ENCODE results near the gene ATP2C2.

The ATP2C2 gene

DNA sequence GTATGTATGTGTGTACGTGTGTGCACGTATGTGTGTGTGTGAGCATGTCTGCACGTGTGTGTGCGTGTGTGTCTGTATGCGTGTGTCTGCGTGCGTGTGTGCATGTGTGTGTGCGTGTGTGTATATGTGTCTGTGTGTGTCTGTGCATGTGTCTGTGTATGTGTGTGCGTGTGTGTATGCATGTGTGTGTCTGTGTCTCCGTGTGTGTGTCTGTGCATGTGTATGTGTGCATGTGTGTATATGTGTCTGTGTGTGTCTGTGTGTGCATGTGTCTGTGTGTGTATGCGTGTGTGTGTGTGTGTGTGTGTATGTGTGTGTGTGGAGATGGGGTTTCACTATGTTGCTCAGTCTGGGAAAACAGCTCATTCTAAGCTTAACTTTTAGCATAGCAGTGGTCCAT lies 43.9 kb downstream of the ATP2C2 start:
- no peak overlapping the region for H3K4me3 ChIP-seq (IDR thresholded peaks at IDR 0.05; ENCODE audit: insufficient read depth, low read depth, low read length)
- H3K4me1 ChIP-seq (ENCODE audit: low read depth, poor library complexity, severe bottlenecking): no peaks in the 10 kb centered on the region
- no peaks in the 10 kb centered on the region for H3K36me3 ChIP-seq (ENCODE audit: insufficient read depth)
- H4K20me1 ChIP-seq (ENCODE audit: insufficient read depth): no peaks in the 10 kb centered on the region
- TF ChIP-seq CTCF (conservative IDR thresholded peaks at IDR 0.05; ENCODE audit: low read depth, low read length): no peak
- no peak overlapping the region for H3K27ac ChIP-seq
- H3K9ac ChIP-seq: no peak overlapping the region
- peaks cover 55% of the 10 kb centered on the region for H3K27me3 ChIP-seq (ENCODE audit: insufficient read depth, low read depth)
- no peaks in the 10 kb centered on the region for H3K79me2 ChIP-seq (ENCODE audit: insufficient read depth, low read depth)
- H2AFZ ChIP-seq (ENCODE audit: low read depth): no peak overlapping the region
- no peak overlapping the region for H3K4me2 ChIP-seq

DNA sequence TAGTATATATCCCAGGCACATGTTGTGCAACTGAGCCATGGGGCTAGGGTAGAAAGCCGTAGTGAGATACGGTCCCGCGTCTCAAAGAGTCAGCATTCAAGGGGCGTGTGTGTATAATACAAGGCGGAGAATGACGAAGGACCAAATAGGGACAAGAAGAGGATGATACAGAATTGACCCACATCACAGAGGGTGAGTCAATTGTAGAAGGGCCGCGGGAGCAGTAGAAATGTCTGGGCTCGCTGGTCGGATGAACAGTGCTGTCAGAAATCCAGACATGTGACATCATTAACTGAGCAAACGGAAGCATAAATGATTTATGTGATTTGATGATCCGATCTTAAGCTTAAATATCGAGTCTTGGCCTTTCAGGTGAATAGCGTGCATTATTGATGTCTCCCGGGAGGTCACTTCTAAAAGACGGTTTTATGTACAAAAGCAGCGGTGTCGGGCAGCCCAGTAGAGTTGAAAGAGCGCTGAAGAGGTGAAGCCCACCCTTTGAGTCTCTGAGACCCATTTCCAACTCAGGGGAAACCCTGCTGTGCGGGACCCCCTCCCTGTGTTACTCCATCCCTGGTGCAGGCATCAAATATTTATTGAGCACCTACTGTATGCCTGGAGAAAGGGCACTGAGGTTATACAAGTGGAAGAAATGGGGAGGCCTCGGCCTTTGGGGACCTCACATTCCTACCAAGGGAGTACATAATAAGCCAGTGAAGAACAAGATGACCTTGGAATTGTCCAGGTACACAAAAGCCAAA lies 45.1 kb downstream of the ATP2C2 start:
- Histone ChIP-seq H3K36me3 (ENCODE audit: insufficient read depth) (no peaks in the 10 kb centered on the region), H3K27ac (no peak overlapping the region), H4K20me1 (ENCODE audit: insufficient read depth) (no peaks in the 10 kb centered on the region), H3K27me3 (ENCODE audit: insufficient read depth, low read depth) (peaks cover 51% of the 10 kb centered on the region), H3K4me3 (IDR thresholded peaks at IDR 0.05; ENCODE audit: insufficient read depth, low read depth, low read length) (no peak overlapping the region), H2AFZ (ENCODE audit: low read depth) (no peak overlapping the region), H3K79me2 (ENCODE audit: insufficient read depth, low read depth) (no peaks in the 10 kb centered on the region), H3K4me1 (ENCODE audit: low read depth, poor library complexity, severe bottlenecking) (no peaks in the 10 kb centered on the region), H3K9ac (no peak overlapping the region), H3K4me2 (no peak overlapping the region)
- TF ChIP-seq CTCF (conservative IDR thresholded peaks at IDR 0.05; ENCODE audit: low read depth, low read length): no peak

DNA sequence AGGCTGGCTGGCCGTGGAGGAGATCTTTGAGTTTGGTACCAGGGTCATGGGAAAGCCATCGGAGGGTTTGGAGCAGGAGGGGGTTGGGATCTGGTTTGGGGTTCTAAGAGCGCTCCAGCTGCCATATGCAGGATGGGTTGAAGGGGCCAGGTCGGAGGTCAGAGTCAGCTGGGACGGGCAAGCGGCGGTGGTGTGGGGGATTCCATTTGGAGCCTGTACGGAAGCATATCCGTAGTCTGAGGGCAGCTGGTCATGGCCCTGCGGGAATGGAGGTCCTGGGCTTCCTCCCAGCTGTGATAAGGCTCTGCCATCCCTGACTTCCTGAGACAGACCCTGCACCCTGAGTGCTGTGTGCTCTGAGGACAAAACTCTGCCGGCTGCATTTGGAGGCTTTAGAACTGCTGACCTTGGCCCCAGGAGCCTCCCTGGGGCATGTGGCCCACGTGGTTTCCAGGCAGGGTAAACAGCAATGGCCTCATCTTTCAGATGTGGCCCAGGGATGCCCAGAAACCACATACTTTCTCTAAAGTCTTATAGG lies 46.5 kb downstream of the ATP2C2 start:
- no peak overlapping the region for H3K27ac ChIP-seq
- peaks cover 48% of the 10 kb centered on the region for H3K27me3 ChIP-seq (ENCODE audit: insufficient read depth, low read depth)
- H3K36me3 ChIP-seq (ENCODE audit: insufficient read depth): no peaks in the 10 kb centered on the region
- no peak for TF ChIP-seq CTCF (conservative IDR thresholded peaks at IDR 0.05; ENCODE audit: low read depth, low read length)
- H2AFZ ChIP-seq (ENCODE audit: low read depth): no peak overlapping the region
- no peaks in the 10 kb centered on the region for H3K4me1 ChIP-seq (ENCODE audit: low read depth, poor library complexity, severe bottlenecking)
- H3K79me2 ChIP-seq (ENCODE audit: insufficient read depth, low read depth): no peaks in the 10 kb centered on the region
- H4K20me1 ChIP-seq (ENCODE audit: insufficient read depth): no peaks in the 10 kb centered on the region
- H3K9ac ChIP-seq: no peak overlapping the region
- no peak overlapping the region for H3K4me2 ChIP-seq
- H3K4me3 ChIP-seq (IDR thresholded peaks at IDR 0.05; ENCODE audit: insufficient read depth, low read depth, low read length): no peak overlapping the region

- H3K4me2 ChIP-seq: no peak overlapping the region
Observed at GRCh38 chr16:84416407-84417321, 48.3 kb downstream of the ATP2C2 start.

More at GRCh38 chr16:84416407-84417321, 48.3 kb downstream of the ATP2C2 start:
- no peaks in the 10 kb centered on the region for H4K20me1 ChIP-seq (ENCODE audit: insufficient read depth)
- no peak overlapping the region for H3K4me3 ChIP-seq (IDR thresholded peaks at IDR 0.05; ENCODE audit: insufficient read depth, low read depth, low read length)
- H3K36me3 ChIP-seq (ENCODE audit: insufficient read depth): no peaks in the 10 kb centered on the region
- H3K9ac ChIP-seq: no peak overlapping the region
- H2AFZ ChIP-seq (ENCODE audit: low read depth): no peak overlapping the region
- H3K79me2 ChIP-seq (ENCODE audit: insufficient read depth, low read depth): no peaks in the 10 kb centered on the region
- no peaks in the 10 kb centered on the region for H3K4me1 ChIP-seq (ENCODE audit: low read depth, poor library complexity, severe bottlenecking)
- peaks cover 37% of the 10 kb centered on the region for H3K27me3 ChIP-seq (ENCODE audit: insufficient read depth, low read depth)
- TF ChIP-seq CTCF (conservative IDR thresholded peaks at IDR 0.05; ENCODE audit: low read depth, low read length): no peak
- H3K27ac ChIP-seq: no peak overlapping the region

Data from KMS-11 (cell line).